Activated CD4-positive, alpha-beta T cell treated with anti-CD3 and anti-CD28 coated beads, Interleukin-2, amount 50 U/mL, for 24 hours (primary cell): ENCODE measurements around the gene SLC25A47.

Experiments used
- DNase-seq, 2 donors: peaks; one replicate each; pipeline ENCODE4 v3.0.0-alpha.2; 2020; ENCODE audit warnings: low read depth in 1 of 2, low spot score in 1 of 2

Gene SLC25A47

DNA sequence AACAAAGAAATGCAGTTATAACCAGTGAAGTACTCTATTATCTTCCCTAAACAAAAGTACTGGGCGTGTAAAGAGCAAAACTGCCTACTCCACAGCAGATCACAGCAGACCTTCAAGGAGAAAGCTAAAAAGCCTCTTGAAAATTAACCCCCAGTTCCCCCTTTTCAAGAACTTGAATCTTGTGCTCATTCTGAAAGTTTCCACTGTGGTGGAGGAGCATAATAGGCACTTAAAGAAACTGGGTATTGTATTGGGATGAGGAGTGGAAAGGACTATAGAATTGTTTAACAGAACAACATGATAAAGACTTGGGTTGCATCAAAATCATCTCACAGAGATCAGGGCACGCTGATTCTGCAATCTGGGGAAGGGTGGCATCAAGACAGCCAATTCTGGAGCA is 51.1 kb downstream of the SLC25A47 start:
- no peak for DNase-seq

DNA sequence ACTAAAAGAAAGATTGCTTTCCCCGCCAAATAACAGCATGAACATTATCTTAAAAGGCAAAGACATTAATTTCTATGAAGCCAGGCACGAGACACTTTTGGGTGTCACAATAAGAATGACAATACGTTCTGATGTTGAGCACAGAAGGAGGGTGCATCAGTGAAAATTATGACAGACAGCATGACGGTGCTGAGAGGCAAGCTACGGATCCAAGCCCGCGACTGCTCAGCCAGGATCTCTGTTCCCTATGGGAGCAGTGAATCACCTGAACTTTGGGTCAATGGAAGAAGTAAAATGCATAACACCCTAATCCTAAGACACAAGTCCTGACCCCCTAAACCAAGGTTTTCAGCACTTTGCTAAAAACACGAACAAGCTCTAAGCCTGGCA is 51.7 kb downstream of the SLC25A47 start:
- no peak for DNase-seq

DNA sequence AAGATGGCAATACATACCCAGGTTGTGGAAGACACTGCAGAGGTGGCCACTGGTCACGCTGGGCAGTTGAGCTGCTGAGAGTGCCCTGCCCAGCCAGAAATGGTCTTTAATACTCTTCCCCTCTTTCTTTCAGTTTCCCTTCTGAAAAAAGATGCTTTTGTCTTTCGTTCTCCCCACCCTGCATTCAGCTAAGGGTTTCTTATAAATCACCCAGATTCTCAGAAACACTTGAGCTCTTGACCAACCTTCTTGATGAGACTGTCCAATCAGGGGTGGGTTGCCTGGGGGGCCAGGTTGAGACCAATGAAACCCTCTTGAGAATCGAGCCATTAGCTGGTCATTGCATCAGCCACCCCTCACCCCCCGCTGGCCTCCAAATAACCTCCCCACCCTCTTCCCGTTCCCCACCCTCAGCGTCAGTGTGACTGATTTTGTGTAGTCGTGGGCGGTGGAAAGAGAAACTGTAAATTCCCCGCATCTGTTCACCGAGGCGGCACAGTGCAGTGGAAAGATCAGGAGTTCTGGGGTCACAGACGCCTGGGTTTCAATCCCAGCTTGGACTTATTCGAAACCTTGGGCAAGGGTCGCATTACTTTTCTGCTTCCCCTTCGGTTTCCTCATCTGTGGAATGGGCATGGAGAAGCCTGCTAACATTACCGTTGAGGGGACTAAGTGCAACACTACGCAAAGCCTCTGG is 52.3 kb downstream of the SLC25A47 start:
- peak; percentile 69 to 76 for DNase-seq

DNA sequence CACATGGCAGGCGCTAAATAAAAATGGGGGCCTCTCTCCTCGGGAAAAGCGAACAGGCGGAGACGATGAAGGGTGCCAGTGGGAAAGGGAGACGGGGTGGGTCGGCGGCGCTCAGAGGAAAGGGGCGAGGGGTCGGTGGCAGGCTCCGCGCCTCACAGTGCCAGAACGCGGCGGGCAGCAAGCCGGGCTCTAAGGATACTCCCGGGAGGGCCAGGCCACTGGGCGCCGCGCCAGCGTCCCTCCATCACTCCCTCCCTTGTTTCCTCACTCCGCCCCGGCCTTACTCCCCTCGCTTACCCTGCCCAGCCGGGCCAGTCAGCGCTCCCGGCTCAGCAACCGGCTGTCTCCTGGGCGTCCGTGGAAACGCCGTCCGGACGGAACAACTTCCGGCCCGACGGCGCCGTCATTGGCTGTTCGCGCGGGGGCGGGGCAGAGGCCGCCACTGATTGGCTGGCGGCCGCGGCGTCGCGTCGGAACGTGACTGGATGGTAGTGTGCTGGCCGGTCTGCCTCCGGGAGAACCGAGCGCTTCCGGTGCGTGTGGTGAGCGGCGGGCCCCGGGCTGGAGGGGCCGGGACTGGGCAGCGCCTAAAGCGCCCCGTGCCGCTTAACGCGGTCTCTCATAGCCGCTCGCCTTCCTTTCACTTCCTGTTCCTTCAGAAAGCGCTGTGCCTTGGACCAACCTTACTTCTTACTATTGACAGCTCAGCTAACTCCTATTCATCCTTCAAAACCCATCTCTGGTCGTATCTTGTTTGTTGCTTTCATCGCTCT is 53.0 kb downstream of the SLC25A47 start, which contains the start of gene WDR25:
TSS of gene WDR25 (plus strand) at position 523 of the 773 bp plus-strand sequence.
- peak; percentile 89 to 92 for DNase-seq

DNA sequence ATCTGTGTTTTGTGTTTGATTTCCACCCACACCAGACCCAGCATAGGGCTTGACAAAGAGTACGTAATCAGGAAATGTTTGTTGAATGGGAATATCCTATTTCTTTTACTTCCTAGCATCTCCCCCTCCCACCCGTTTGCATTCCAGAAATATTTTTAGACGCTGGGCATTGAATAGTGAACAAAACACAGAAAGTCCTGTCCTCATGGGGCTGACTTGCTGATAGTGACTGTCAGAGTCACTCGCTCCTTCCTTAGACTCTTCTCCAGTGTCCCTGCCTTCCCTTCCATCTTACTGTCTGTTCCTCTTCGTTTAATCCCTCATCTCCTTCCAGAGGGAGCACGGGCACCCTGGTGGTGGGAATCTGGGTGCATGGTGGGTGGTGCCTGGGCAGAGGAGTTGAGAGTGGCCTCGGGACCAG is 53.6 kb downstream of the SLC25A47 start:
- no peak for DNase-seq
